Measurements from ENCODE around the gene TVP23A.

TVP23A gene

GRCh38 chr16:10839279-10839666 is 20.7 kb upstream of the TVP23A start:
- Histone ChIP-seq H3K9me3 (ENCODE audit: control insufficient read depth, insufficient read depth, low read depth, low read length) (no peaks in the 10 kb centered on the region), H3K4me3 (ENCODE audit: low read depth, low read length) (no peak overlapping the region), H3K27ac (ENCODE audit: extremely low read depth, low read depth, low read length) (no peak overlapping the region), H3K4me1 (ENCODE audit: control insufficient read depth, insufficient read depth, low read length) (no peaks in the 10 kb centered on the region), H3K36me3 (ENCODE audit: control insufficient read depth in 2 of 2, insufficient read depth in 1 of 2, low read length in 2 of 2) (no peaks in the 10 kb centered on the region)
- ChIA-PET POLR2A (no interaction called here), CTCF (no interaction called here)
- TF ChIP-seq ZFHX2 (tag by site-specific recombination; conservative IDR thresholded peaks at IDR 0.05) = no peak
- no peak for TF ChIP-seq ZNF248 (tag by site-specific recombination; IDR thresholded peaks at IDR 0.05)
- no peak for TF ChIP-seq ZNF558 (tag by site-specific recombination; IDR thresholded peaks at IDR 0.05)
- no peak for TF ChIP-seq HIC1 (tag by site-specific recombination; IDR thresholded peaks at IDR 0.05)
- no peak for TF ChIP-seq ZNF211 (tag by site-specific recombination; IDR thresholded peaks at IDR 0.05; ENCODE audit: low read depth)
- TF ChIP-seq ZNF184 (tag by site-specific recombination; IDR thresholded peaks at IDR 0.05) = no peak
- no peak for TF ChIP-seq ZNF549 (tag by site-specific recombination; IDR thresholded peaks at IDR 0.05)
- TF ChIP-seq ZNF488 (tag by site-specific recombination; IDR thresholded peaks at IDR 0.05) = no peak
- TF ChIP-seq SP2 (tag by site-specific recombination; IDR thresholded peaks at IDR 0.05) = no peak
- no peak for TF ChIP-seq ZNF580 (tag by site-specific recombination; IDR thresholded peaks at IDR 0.05)
- TF ChIP-seq ZNF155 (tag by site-specific recombination; IDR thresholded peaks at IDR 0.05) = no peak
- no peak for TF ChIP-seq ZNF704 (tag by site-specific recombination; IDR thresholded peaks at IDR 0.05)
- TF ChIP-seq ZNF148 (tag by site-specific recombination; IDR thresholded peaks at IDR 0.05; ENCODE audit: borderline replicate concordance) = no peak
- TF ChIP-seq ZNF266 (tag by site-specific recombination; IDR thresholded peaks at IDR 0.05; ENCODE audit: low read depth) = no peak
- no peak for TF ChIP-seq ZNF350 (tag by site-specific recombination; IDR thresholded peaks at IDR 0.05)
- TF ChIP-seq ZNF132 (tag by site-specific recombination; IDR thresholded peaks at IDR 0.05; ENCODE audit: borderline replicate concordance) = no peak

- CTCF ChIA-PET = no interaction called here
- H3K9me3 ChIP-seq (ENCODE audit: control insufficient read depth, insufficient read depth, low read depth, low read length) = no peaks in the 10 kb centered on the region
- no peaks in the 10 kb centered on the region for H3K4me1 ChIP-seq (ENCODE audit: control insufficient read depth, insufficient read depth, low read length)
- POLR2A ChIA-PET = no interaction called here
- no peaks in the 10 kb centered on the region for H3K36me3 ChIP-seq (ENCODE audit: control insufficient read depth in 2 of 2, insufficient read depth in 1 of 2, low read length in 2 of 2)
- no peak overlapping the region for H3K4me3 ChIP-seq (ENCODE audit: low read depth, low read length)
- TF ChIP-seq SETDB1 (IDR thresholded peaks at IDR 0.05; ENCODE audit: insufficient read length, low read length) (no peak), ZNF747 (tag by site-specific recombination; IDR thresholded peaks at IDR 0.05) (no peak), ZNF175 (tag by site-specific recombination; IDR thresholded peaks at IDR 0.05) (no peak), PRDM6 (tag by site-specific recombination; IDR thresholded peaks at IDR 0.05) (no peak), ZNF707 (tag by site-specific recombination; IDR thresholded peaks at IDR 0.05) (no peak), ZNF626 (tag by site-specific recombination; IDR thresholded peaks at IDR 0.05) (no peak)
- no peak overlapping the region for H3K27ac ChIP-seq (ENCODE audit: extremely low read depth, low read depth, low read length)
Measured at GRCh38 chr16:10838621-10839278, 20.2 kb upstream of the TVP23A start.

All from HEK293 (cell line).